HepG2 (cell line): ENCODE results near the gene MAPK11. TPM values are rescaled to one million over a fixed set of nuclear protein-coding genes. Genes with fewer than 3 reads are reported as not detected.

Experiments
- GPN1 ChIP-seq: sonication (generic); formaldehyde crosslinking; IDR thresholded peaks from 2 replicates; pipeline ENCODE4 v1.5.1; 2020; ENCODE audit warnings: missing genetic modification reagents, borderline replicate concordance
- HNRNPL ChIP-seq: fragments of 200-400 bp; formaldehyde crosslinking; IDR thresholded peaks from 2 replicates; pipeline ENCODE4 v1.6.1; 2017; ENCODE audit warnings: mild to moderate bottlenecking, low read depth, low read length
- KAT2B ChIP-seq: fragments of 150-350 bp; IDR thresholded peaks from 2 replicates; pipeline ENCODE4 v1.6.1; 2014; ENCODE audit warnings: low read depth, low read length, borderline replicate concordance
- NFYC ChIP-seq: IDR thresholded peaks from 2 replicates; pipeline ENCODE4 v1.6.1; 2016; ENCODE audit warnings: missing genetic modification reagents, missing compliant biosample characterization
- PCBP2 ChIP-seq: fragments of 200-400 bp; formaldehyde crosslinking; optimal IDR thresholded peaks from 2 replicates; pipeline ENCODE3; 2018; ENCODE audit warnings: low read length, low read depth; ENCODE audit not compliant: poor library complexity, severe bottlenecking
- SMARCC2 ChIP-seq: fragments of 450-650 bp; IDR thresholded peaks from 2 replicates; pipeline ENCODE4 v1.6.1; 2017; ENCODE audit warnings: antibody characterized with exemption, mild to moderate bottlenecking
- UBTF ChIP-seq: sonication (generic); formaldehyde crosslinking; IDR thresholded peaks from 2 replicates; pipeline ENCODE4 v1.4.0; 2020; ENCODE audit warnings: mild to moderate bottlenecking, missing genetic modification reagents
- ZNF331 ChIP-seq: sonication (generic); formaldehyde crosslinking; IDR thresholded peaks from 2 replicates; pipeline ENCODE4 v1.4.0; 2020; ENCODE audit warnings: missing genetic modification reagents
- ZNF350 ChIP-seq: sonication (generic); formaldehyde crosslinking; IDR thresholded peaks from 2 replicates; pipeline ENCODE4 v1.4.0; 2020; ENCODE audit warnings: mild to moderate bottlenecking, low read depth, missing genetic modification reagents, borderline replicate concordance
- polyA plus RNA-seq, 8 experiments: library from polyadenylated mRNA; depleted of rRNA in 3 of 8; stranded (reverse) in 7 of 8; unstranded in 1 of 8; fragments of >200 nt; fragmentation: Illumina TruSeq in 4 of 8; extraction: Trizol in 4 of 8; gene quantifications; 2 replicates each; pipeline versions ENCODE4 v1.2.1 to v1.2.3, GENCODE V29; 2011 to 2016; ENCODE audit warnings: low read depth in 4 of 8, missing spikeins in 1 of 8, mixed read lengths in 1 of 8; ENCODE audit not compliant: insufficient read depth in 1 of 8
- total RNA-seq, 5 experiments: library from RNA; depleted of rRNA; stranded (reverse); fragments of >200 nt; fragmentation: Illumina TruSeq; extraction: Trizol; gene quantifications; 2 replicates each; pipeline ENCODE4 v1.2.3, GENCODE V29; 2016; ENCODE audit warnings: low read depth in 1 of 5
- TF ChIP-seq, protein P1 (sequence below): sonication (generic); formaldehyde crosslinking; IDR thresholded peaks from 2 replicates; pipeline ENCODE4 v1.5.0; 2020; ENCODE audit warnings: mild to moderate bottlenecking, missing genetic modification reagents, borderline replicate concordance
- TF ChIP-seq, protein P2 (sequence below): sonication (generic); formaldehyde crosslinking; IDR thresholded peaks from 2 replicates; pipeline ENCODE4 v1.4.0; 2020; ENCODE audit warnings: low read depth, mild to moderate bottlenecking, missing genetic modification reagents
- TF ChIP-seq, protein P3 (sequence below), 2 experiments: sonication (generic) in 1 of 2; formaldehyde crosslinking in 1 of 2; IDR thresholded peaks; 2 replicates each; pipeline versions ENCODE4 v1.5.1 to v1.6.1; 2011 to 2020; ENCODE audit warnings: borderline replicate concordance in 1 of 2, low read depth in 1 of 2, low read length in 1 of 2, mild to moderate bottlenecking in 1 of 2, missing genetic modification reagents in 1 of 2, moderate library complexity in 1 of 2
- TF ChIP-seq, protein P4 (sequence below): sonication (generic); formaldehyde crosslinking; IDR thresholded peaks from 2 replicates; pipeline ENCODE4 v1.5.1; 2020; ENCODE audit warnings: mild to moderate bottlenecking, missing genetic modification reagents, borderline replicate concordance

The MAPK11 gene
- total and polyA plus RNA-seq, 2 of the 13 experiments (the other 11 are each of a cell fraction or from before 2014, with no cell fraction given), result 0.15 to 0.17 TPM

GRCh38 chr22:50270666-50271394 is 650 bp upstream of the MAPK11 start (continued):
- TF ChIP-seq, protein P1, sequence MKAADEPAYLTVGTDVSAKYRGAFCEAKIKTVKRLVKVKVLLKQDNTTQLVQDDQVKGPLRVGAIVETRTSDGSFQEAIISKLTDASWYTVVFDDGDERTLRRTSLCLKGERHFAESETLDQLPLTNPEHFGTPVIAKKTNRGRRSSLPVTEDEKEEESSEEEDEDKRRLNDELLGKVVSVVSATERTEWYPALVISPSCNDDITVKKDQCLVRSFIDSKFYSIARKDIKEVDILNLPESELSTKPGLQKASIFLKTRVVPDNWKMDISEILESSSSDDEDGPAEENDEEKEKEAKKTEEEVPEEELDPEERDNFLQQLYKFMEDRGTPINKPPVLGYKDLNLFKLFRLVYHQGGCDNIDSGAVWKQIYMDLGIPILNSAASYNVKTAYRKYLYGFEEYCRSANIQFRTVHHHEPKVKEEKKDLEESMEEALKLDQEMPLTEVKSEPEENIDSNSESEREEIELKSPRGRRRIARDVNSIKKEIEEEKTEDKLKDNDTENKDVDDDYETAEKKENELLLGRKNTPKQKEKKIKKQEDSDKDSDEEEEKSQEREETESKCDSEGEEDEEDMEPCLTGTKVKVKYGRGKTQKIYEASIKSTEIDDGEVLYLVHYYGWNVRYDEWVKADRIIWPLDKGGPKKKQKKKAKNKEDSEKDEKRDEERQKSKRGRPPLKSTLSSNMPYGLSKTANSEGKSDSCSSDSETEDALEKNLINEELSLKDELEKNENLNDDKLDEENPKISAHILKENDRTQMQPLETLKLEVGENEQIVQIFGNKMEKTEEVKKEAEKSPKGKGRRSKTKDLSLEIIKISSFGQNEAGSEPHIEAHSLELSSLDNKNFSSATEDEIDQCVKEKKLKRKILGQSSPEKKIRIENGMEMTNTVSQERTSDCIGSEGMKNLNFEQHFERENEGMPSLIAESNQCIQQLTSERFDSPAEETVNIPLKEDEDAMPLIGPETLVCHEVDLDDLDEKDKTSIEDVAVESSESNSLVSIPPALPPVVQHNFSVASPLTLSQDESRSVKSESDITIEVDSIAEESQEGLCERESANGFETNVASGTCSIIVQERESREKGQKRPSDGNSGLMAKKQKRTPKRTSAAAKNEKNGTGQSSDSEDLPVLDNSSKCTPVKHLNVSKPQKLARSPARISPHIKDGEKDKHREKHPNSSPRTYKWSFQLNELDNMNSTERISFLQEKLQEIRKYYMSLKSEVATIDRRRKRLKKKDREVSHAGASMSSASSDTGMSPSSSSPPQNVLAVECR (CRISPR knock-in tag), result peak; percentile 84
- TF ChIP-seq GPN1 (peak; percentile 94; the same call in 1 of the 2 replicates), NFYC (CRISPR knock-in tag) (0 out of 2 replicates have a peak, but pooled peaks have one; percentile 26), PCBP2 (no peak), UBTF (CRISPR knock-in tag) (peak; percentile 64), HNRNPL (0 out of 2 replicates have a peak, but pooled peaks have one; percentile 5), ZNF331 (CRISPR knock-in tag) (peak; percentile 75; the same call in 1 of the 2 replicates), ZNF350 (CRISPR knock-in tag) (peak; percentile 60; the same call in 1 of the 2 replicates), KAT2B (no peak), SMARCC2 (no peak)
- TF ChIP-seq, protein P2, sequence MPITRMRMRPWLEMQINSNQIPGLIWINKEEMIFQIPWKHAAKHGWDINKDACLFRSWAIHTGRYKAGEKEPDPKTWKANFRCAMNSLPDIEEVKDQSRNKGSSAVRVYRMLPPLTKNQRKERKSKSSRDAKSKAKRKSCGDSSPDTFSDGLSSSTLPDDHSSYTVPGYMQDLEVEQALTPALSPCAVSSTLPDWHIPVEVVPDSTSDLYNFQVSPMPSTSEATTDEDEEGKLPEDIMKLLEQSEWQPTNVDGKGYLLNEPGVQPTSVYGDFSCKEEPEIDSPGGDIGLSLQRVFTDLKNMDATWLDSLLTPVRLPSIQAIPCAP, result no peak
- TF ChIP-seq, protein P3, sequence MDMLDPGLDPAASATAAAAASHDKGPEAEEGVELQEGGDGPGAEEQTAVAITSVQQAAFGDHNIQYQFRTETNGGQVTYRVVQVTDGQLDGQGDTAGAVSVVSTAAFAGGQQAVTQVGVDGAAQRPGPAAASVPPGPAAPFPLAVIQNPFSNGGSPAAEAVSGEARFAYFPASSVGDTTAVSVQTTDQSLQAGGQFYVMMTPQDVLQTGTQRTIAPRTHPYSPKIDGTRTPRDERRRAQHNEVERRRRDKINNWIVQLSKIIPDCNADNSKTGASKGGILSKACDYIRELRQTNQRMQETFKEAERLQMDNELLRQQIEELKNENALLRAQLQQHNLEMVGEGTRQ (IDR thresholded peaks at IDR 0.05; ENCODE audit: low read depth, low read length), result no peak
- TF ChIP-seq, protein P3 (CRISPR knock-in tag; IDR thresholded peaks at IDR 0.05; ENCODE audit: borderline replicate concordance), result no peak
- TF ChIP-seq, protein P4, sequence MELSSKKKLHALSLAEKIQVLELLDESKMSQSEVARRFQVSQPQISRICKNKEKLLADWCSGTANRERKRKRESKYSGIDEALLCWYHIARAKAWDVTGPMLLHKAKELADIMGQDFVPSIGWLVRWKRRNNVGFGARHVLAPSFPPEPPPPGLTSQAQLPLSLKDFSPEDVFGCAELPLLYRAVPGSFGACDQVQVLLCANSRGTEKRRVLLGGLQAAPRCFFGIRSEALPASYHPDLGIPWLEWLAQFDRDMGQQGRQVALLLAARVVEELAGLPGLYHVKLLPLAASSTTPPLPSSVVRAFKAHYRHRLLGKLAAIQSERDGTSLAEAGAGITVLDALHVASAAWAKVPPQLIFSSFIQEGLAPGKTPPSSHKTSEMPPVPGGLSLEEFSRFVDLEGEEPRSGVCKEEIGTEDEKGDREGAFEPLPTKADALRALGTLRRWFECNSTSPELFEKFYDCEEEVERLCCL, result no peak
